ENCODE results near the gene ING4.
A peak's percentile ranks its signal among the peaks of the same experiment; 100 is the strongest.

DNA sequence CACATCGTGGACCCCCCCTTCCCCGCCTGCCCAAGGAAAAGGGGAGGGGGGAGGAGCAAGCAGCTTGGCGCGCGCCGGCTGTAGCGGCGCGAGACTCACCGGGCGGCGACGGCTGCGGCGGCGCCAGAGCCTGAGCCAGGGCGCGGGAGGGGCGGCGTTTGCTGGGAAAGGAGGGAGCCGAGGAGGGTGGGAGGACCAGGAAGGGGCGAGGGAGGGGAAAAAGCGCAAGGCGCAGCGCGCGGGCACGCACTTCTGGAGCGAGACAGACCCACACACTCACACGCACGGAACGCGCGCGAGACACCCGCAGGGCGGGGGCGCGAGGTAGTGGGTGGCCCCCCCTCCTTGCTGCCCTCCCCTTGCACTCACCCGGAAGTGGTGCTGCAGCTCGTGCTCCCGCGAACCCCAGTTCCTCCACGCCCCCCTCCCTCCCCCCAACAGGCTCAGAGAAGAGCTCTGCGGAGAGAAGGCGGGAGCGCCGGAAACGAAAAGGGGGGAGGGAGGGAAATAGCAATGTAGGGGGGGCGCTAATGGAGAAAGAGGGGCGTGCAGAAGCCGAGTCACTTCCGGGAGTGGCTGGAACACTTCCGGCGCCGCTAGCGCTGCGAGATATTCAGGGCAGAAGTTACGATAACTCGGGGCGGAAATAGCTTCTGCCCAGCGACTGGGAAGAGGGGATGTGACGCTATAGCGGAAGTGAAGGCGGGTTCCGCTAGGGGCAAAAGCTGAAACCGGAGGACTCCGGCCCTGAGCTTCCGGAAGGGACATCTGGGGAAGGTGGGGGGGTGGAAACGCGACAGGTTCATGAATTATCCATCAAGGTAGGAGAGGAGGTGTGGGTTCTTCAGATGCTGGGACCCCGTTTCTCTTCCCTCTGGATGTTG, 26.3 kb upstream of the ING4 start, which contains the start of gene ZNF384:
- TF ChIP-seq HMG20A (CRISPR knock-in tag; IDR thresholded peaks at IDR 0.05; ENCODE audit: borderline replicate concordance): no peak
- TF ChIP-seq RBAK (CRISPR knock-in tag; IDR thresholded peaks at IDR 0.05): no peak
- TF ChIP-seq MXI1 (IDR thresholded peaks at IDR 0.05; ENCODE audit: borderline replicate concordance, low read depth, low read length): peak; percentile 67; the same call in 1 of the 3 replicates
